HepG2 (cell line): ENCODE results near the gene FHL3. TPM values are rescaled to one million over a fixed set of nuclear protein-coding genes. Genes with fewer than 3 reads are reported as not detected.
A peak's percentile ranks its signal among the peaks of the same experiment; 100 is the strongest.

Experiments used
- ADNP ChIP-seq: sonication (generic); formaldehyde crosslinking; IDR thresholded peaks from 2 replicates; pipeline ENCODE4 v1.4.0; 2020; ENCODE audit warnings: missing genetic modification reagents
- ATF7 ChIP-seq, 2 experiments: fragments of 450-650 bp in 1 of 2; sonication (generic) in 1 of 2; formaldehyde crosslinking in 1 of 2; IDR thresholded peaks; 2 replicates each; pipeline versions ENCODE4 v1.4.0 to v1.6.1; 2016 to 2020; ENCODE audit warnings: antibody characterized with exemption in 1 of 2, mild to moderate bottlenecking in 1 of 2, missing genetic modification reagents in 1 of 2
- CENPX ChIP-seq: sonication (generic); formaldehyde crosslinking; IDR thresholded peaks from 2 replicates; pipeline ENCODE4 v1.9.0; 2021; ENCODE audit warnings: mild to moderate bottlenecking, missing genetic modification reagents, moderate library complexity
- FOSL2 ChIP-seq: sonication (generic); formaldehyde crosslinking; IDR thresholded peaks from 2 replicates; pipeline ENCODE4 v1.4.0; 2020; ENCODE audit warnings: missing genetic modification reagents
- GZF1 ChIP-seq: sonication (generic); formaldehyde crosslinking; IDR thresholded peaks from 2 replicates; pipeline ENCODE4 v1.5.1; 2020; ENCODE audit warnings: mild to moderate bottlenecking, missing genetic modification reagents
- KDM6A ChIP-seq: IDR thresholded peaks from 2 replicates; pipeline ENCODE4 v1.6.1; 2016; ENCODE audit warnings: low read depth
- NKX3-1 ChIP-seq: sonication (generic); formaldehyde crosslinking; IDR thresholded peaks from 2 replicates; pipeline ENCODE4 v1.5.0; 2020; ENCODE audit warnings: missing genetic modification reagents
- PAWR ChIP-seq: sonication (generic); formaldehyde crosslinking; IDR thresholded peaks from 2 replicates; pipeline ENCODE4 v1.4.0; 2020; ENCODE audit warnings: missing genetic modification reagents, mild to moderate bottlenecking, borderline replicate concordance
- PRMT3 ChIP-seq: sonication (generic); formaldehyde crosslinking; IDR thresholded peaks from 2 replicates; pipeline ENCODE4 v1.8.1; 2022; ENCODE audit warnings: low read depth, mild to moderate bottlenecking, moderate library complexity, missing genetic modification reagents, borderline replicate concordance
- SNAI1 ChIP-seq: sonication (generic); formaldehyde crosslinking; IDR thresholded peaks from 2 replicates; pipeline ENCODE4 v1.5.0; 2020; ENCODE audit warnings: mild to moderate bottlenecking, missing genetic modification reagents, borderline replicate concordance
- YY1 ChIP-seq: IDR thresholded peaks from 2 replicates; pipeline ENCODE4 v1.6.1; 2011; ENCODE audit warnings: low read length, low read depth, moderate library complexity, mild to moderate bottlenecking; ENCODE audit not compliant: insufficient read depth, insufficient replicate concordance
- ZFP36 ChIP-seq: fragments of 150-350 bp; IDR thresholded peaks from 2 replicates; pipeline ENCODE4 v1.6.1; 2018; ENCODE audit warnings: borderline replicate concordance, low read length, low read depth; ENCODE audit not compliant: partially characterized antibody
- ZNF260 ChIP-seq: sonication (generic); formaldehyde crosslinking; IDR thresholded peaks from 2 replicates; pipeline ENCODE4 v1.4.0; 2020; ENCODE audit warnings: missing genetic modification reagents, low read depth, mild to moderate bottlenecking, borderline replicate concordance
- ZNF383 ChIP-seq: sonication (generic); formaldehyde crosslinking; IDR thresholded peaks from 2 replicates; pipeline ENCODE4 v1.4.0; 2020; ENCODE audit warnings: missing genetic modification reagents, mild to moderate bottlenecking, borderline replicate concordance
- ZNF430 ChIP-seq: sonication (generic); formaldehyde crosslinking; IDR thresholded peaks from 2 replicates; pipeline ENCODE4 v1.9.0; 2021; ENCODE audit warnings: mild to moderate bottlenecking, missing genetic modification reagents
- ZNF567 ChIP-seq: sonication (generic); formaldehyde crosslinking; IDR thresholded peaks from 2 replicates; pipeline ENCODE4 v1.8.1; 2023; ENCODE audit warnings: mild to moderate bottlenecking, missing genetic modification reagents, borderline replicate concordance
- ZNF615 ChIP-seq: sonication (generic); formaldehyde crosslinking; IDR thresholded peaks from 2 replicates; pipeline ENCODE4 v1.5.0; 2020; ENCODE audit warnings: mild to moderate bottlenecking, missing genetic modification reagents, borderline replicate concordance
- polyA plus RNA-seq, 8 experiments: library from polyadenylated mRNA; depleted of rRNA in 3 of 8; stranded (reverse) in 7 of 8; unstranded in 1 of 8; fragments of >200 nt; fragmentation: Illumina TruSeq in 4 of 8; extraction: Trizol in 4 of 8; gene quantifications; 2 replicates each; pipeline versions ENCODE4 v1.2.1 to v1.2.3, GENCODE V29; 2011 to 2016; ENCODE audit warnings: low read depth in 4 of 8, missing spikeins in 1 of 8, mixed read lengths in 1 of 8; ENCODE audit not compliant: insufficient read depth in 1 of 8
- total RNA-seq, 5 experiments: library from RNA; depleted of rRNA; stranded (reverse); fragments of >200 nt; fragmentation: Illumina TruSeq; extraction: Trizol; gene quantifications; 2 replicates each; pipeline ENCODE4 v1.2.3, GENCODE V29; 2016; ENCODE audit warnings: low read depth in 1 of 5
- TF ChIP-seq, protein P1 (sequence below): sonication (generic); formaldehyde crosslinking; IDR thresholded peaks from 2 replicates; pipeline ENCODE4 v1.4.0; 2020; ENCODE audit warnings: mild to moderate bottlenecking, missing genetic modification reagents
- TF ChIP-seq, protein P2 (sequence below): sonication (generic); formaldehyde crosslinking; IDR thresholded peaks from 2 replicates; pipeline ENCODE4 v1.4.0; 2020; ENCODE audit warnings: missing genetic modification reagents
- TF ChIP-seq, protein P3 (sequence below): fragments of 450-650 bp; IDR thresholded peaks from 2 replicates; pipeline ENCODE4 v1.6.1; 2017; ENCODE audit warnings: mild to moderate bottlenecking

Gene FHL3
- total and polyA plus RNA-seq, 2 of the 13 experiments (the other 11 are each of a cell fraction or from before 2014, with no cell fraction given) = 2.8 to 6.6 TPM

DNA sequence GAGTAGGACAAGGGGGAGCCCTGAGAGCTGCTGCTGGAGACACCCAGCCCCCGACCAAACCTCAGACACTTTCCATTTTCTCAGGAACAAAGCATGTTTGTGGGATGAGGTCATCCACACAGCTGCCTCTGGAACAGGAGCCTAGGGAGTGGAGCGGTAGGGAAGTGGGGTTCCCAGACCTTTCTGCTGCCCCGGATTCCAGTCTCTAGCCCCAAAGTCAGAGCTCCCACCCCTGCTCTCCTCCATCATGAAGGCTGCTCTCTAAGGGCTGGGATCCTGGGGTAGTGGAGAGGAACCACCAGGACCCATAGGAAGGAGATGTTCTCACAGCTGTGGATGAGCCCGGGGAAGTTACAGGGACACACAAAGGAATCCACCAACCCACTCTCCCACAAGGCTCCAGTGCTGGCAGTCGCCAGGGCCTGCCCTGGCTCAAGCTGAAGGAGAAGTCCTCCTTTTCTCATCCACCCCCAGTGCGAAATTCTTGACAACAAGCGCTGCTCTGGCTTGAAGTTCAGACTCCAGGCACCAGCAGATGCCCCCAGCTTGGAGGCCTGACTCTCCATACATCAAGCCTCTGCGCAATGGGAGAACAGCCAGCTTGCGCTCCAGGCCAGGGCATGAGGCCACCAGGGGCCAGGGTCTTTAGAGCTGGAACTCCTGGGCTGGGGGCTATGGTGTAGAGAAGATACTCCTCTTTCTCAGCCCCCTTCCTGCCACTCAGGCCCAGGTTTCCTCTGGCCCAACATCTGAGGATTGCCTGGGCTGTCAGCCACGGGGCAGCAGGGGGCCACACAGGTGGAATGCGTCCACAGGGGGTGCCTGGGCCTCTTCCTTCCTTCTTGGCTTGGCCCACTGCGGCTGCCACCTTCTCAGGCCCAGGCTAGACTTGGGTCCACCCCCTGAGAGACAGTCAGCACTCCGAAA lies 4.5 kb downstream of the FHL3 start (continued):
- TF ChIP-seq, protein P1, sequence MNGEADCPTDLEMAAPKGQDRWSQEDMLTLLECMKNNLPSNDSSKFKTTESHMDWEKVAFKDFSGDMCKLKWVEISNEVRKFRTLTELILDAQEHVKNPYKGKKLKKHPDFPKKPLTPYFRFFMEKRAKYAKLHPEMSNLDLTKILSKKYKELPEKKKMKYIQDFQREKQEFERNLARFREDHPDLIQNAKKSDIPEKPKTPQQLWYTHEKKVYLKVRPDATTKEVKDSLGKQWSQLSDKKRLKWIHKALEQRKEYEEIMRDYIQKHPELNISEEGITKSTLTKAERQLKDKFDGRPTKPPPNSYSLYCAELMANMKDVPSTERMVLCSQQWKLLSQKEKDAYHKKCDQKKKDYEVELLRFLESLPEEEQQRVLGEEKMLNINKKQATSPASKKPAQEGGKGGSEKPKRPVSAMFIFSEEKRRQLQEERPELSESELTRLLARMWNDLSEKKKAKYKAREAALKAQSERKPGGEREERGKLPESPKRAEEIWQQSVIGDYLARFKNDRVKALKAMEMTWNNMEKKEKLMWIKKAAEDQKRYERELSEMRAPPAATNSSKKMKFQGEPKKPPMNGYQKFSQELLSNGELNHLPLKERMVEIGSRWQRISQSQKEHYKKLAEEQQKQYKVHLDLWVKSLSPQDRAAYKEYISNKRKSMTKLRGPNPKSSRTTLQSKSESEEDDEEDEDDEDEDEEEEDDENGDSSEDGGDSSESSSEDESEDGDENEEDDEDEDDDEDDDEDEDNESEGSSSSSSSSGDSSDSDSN (CRISPR knock-in tag) = 0 out of 2 replicates have a peak, but pooled peaks have one; percentile 8
- TF ChIP-seq PRMT3 (CRISPR knock-in tag) = peak; percentile 58; the same call in 1 of the 2 replicates
- no peak for TF ChIP-seq NKX3-1 (CRISPR knock-in tag)
- TF ChIP-seq SNAI1 = no peak
- TF ChIP-seq ZNF383 (CRISPR knock-in tag) = no peak
- TF ChIP-seq ZNF567 (CRISPR knock-in tag) = no peak
- 0 out of 2 replicates have a peak, but pooled peaks have one; percentile 26 for TF ChIP-seq ZNF430 (CRISPR knock-in tag)
- no peak for TF ChIP-seq ZNF615
- TF ChIP-seq FOSL2 (CRISPR knock-in tag) = peak; percentile 85
- TF ChIP-seq KDM6A (CRISPR knock-in tag) = no peak
- TF ChIP-seq ADNP (CRISPR knock-in tag) = no peak
- no peak for TF ChIP-seq YY1
- TF ChIP-seq PAWR (CRISPR knock-in tag) = no peak
- TF ChIP-seq, protein P2, sequence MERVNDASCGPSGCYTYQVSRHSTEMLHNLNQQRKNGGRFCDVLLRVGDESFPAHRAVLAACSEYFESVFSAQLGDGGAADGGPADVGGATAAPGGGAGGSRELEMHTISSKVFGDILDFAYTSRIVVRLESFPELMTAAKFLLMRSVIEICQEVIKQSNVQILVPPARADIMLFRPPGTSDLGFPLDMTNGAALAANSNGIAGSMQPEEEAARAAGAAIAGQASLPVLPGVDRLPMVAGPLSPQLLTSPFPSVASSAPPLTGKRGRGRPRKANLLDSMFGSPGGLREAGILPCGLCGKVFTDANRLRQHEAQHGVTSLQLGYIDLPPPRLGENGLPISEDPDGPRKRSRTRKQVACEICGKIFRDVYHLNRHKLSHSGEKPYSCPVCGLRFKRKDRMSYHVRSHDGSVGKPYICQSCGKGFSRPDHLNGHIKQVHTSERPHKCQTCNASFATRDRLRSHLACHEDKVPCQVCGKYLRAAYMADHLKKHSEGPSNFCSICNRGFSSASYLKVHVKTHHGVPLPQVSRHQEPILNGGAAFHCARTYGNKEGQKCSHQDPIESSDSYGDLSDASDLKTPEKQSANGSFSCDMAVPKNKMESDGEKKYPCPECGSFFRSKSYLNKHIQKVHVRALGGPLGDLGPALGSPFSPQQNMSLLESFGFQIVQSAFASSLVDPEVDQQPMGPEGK (CRISPR knock-in tag) = no peak
- no peak for TF ChIP-seq GZF1 (CRISPR knock-in tag)
- TF ChIP-seq ZNF260 (CRISPR knock-in tag) = no peak
- no peak for TF ChIP-seq ZFP36
- TF ChIP-seq, protein P3, sequence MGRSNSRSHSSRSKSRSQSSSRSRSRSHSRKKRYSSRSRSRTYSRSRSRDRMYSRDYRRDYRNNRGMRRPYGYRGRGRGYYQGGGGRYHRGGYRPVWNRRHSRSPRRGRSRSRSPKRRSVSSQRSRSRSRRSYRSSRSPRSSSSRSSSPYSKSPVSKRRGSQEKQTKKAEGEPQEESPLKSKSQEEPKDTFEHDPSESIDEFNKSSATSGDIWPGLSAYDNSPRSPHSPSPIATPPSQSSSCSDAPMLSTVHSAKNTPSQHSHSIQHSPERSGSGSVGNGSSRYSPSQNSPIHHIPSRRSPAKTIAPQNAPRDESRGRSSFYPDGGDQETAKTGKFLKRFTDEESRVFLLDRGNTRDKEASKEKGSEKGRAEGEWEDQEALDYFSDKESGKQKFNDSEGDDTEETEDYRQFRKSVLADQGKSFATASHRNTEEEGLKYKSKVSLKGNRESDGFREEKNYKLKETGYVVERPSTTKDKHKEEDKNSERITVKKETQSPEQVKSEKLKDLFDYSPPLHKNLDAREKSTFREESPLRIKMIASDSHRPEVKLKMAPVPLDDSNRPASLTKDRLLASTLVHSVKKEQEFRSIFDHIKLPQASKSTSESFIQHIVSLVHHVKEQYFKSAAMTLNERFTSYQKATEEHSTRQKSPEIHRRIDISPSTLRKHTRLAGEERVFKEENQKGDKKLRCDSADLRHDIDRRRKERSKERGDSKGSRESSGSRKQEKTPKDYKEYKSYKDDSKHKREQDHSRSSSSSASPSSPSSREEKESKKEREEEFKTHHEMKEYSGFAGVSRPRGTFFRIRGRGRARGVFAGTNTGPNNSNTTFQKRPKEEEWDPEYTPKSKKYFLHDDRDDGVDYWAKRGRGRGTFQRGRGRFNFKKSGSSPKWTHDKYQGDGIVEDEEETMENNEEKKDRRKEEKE = no peak
- TF ChIP-seq ATF7 (IDR thresholded peaks at IDR 0.05) = peak; percentile 37; the same call in 1 of the 2 replicates
- peak; percentile 46; the same call in 1 of the 2 replicates for TF ChIP-seq ATF7 (CRISPR knock-in tag; IDR thresholded peaks at IDR 0.05)
- TF ChIP-seq CENPX (CRISPR knock-in tag) = no peak
